ENCODE data around the gene TTBK1. TPM values are rescaled to one million over a fixed set of nuclear protein-coding genes. Genes with fewer than 3 reads are reported as not detected.

TTBK1 gene
- total and polyA plus RNA-seq, 10 donors, result 0.05 to 0.32 (median 0.09) TPM; not detected in 1

- H3K4me3 ChIP-seq, result peak within 1 kb of the TSS; percentile 12 to 68 (median 30)
- H3K27ac ChIP-seq, result peak within 1 kb of the TSS in 2 of 8 donors; percentile 40
- TF ChIP-seq POLR2A (IDR thresholded peaks at IDR 0.05), result no peak
- peak in 2 of 3 donors; percentile 39 to 56 for TF ChIP-seq POLR2AphosphoS5 (IDR thresholded peaks at IDR 0.05)
- TF ChIP-seq CTCF (IDR thresholded peaks at IDR 0.05 in 8 of 11, conservative IDR thresholded peaks at IDR 0.05 in 3 of 11), result peak in 9 of 11 experiments; percentile 18 to 58 (median 44)
- no peaks in the 10 kb centered on the region for H3K9me3 ChIP-seq
- intact Hi-C loops (cut with DNase I; ENCODE audit: low total_unique reads), result no loop called here
- peak; percentile 89 for DNase-seq
- peaks cover 0 to 59% (median 30%) of the 10 kb centered on the region in 6 donors for H3K4me1 ChIP-seq
- 1 to 9% (median 6%) methylated on average over 23 to 39 of the region's 39 CpGs for WGBS, 5 donors
- H3K36me3 ChIP-seq, result no peaks in the 10 kb centered on the region
- peaks cover 0 to 23% (median 0%) of the 10 kb centered on the region in 7 donors for H3K27me3 ChIP-seq (replicated peaks in 1 of 7)
Measured at GRCh38 chr6:43308101-43308989, 65.1 kb downstream of the TTBK1 start, which contains the start of gene CRIP3. CRIP3 (minus strand) TSS chr6:43308826; CDS start chr6:43308792, 34 bp downstream.

GRCh38 chr6:43308990-43309477, 65.8 kb downstream of the TTBK1 start:
- peak overlapping the region; percentile 12 to 68 (median 30) for H3K4me3 ChIP-seq
- H3K4me1 ChIP-seq, result peaks cover 0 to 66% (median 31%) of the 10 kb centered on the region in 6 donors
- H3K9me3 ChIP-seq, result no peaks in the 10 kb centered on the region
- peak overlapping the region in 2 of 8 donors; percentile 40 for H3K27ac ChIP-seq
- intact Hi-C loops (cut with DNase I; ENCODE audit: low total_unique reads), result no loop called here
- H3K36me3 ChIP-seq, result no peaks in the 10 kb centered on the region
- no peak for DNase-seq
- peaks cover 0 to 23% (median 0%) of the 10 kb centered on the region in 7 donors for H3K27me3 ChIP-seq (replicated peaks in 1 of 7)
- TF ChIP-seq POLR2AphosphoS5 (IDR thresholded peaks at IDR 0.05) (no peak), CTCF (IDR thresholded peaks at IDR 0.05 in 8 of 11, conservative IDR thresholded peaks at IDR 0.05 in 3 of 11) (no peak), POLR2A (IDR thresholded peaks at IDR 0.05) (no peak)
- WGBS, 5 donors, result 35 to 42% (median 41%) methylated on average over 9 of the region's 9 CpGs

GRCh38 chr6:43310134-43310533, 66.9 kb downstream of the TTBK1 start:
- Histone ChIP-seq H3K27me3 (replicated peaks in 1 of 7) (peaks cover 0 to 23% (median 0%) of the 10 kb centered on the region in 7 donors), H3K36me3 (no peaks in the 10 kb centered on the region), H3K4me1 (peaks cover 0 to 75% (median 31%) of the 10 kb centered on the region in 6 donors), H3K4me3 (no peak overlapping the region), H3K27ac (peak overlapping the region in 3 of 8 donors; percentile 32 to 79 (median 77)), H3K9me3 (no peaks in the 10 kb centered on the region)
- WGBS, 5 donors, result 97 to 100% (median 97%) methylated on average over 2 of the region's 2 CpGs
- DNase-seq, result no peak
- no peak for TF ChIP-seq POLR2A (IDR thresholded peaks at IDR 0.05)
- TF ChIP-seq POLR2AphosphoS5 (IDR thresholded peaks at IDR 0.05), result no peak
- no peak for TF ChIP-seq CTCF (IDR thresholded peaks at IDR 0.05 in 8 of 11, conservative IDR thresholded peaks at IDR 0.05 in 3 of 11)
- intact Hi-C loops (cut with DNase I; ENCODE audit: low total_unique reads), result no loop called here

- H3K36me3 ChIP-seq, result no peaks in the 10 kb centered on the region
- no peak for TF ChIP-seq POLR2AphosphoS5 (IDR thresholded peaks at IDR 0.05)
- TF ChIP-seq CTCF (IDR thresholded peaks at IDR 0.05 in 8 of 11, conservative IDR thresholded peaks at IDR 0.05 in 3 of 11), result no peak
- TF ChIP-seq POLR2A (IDR thresholded peaks at IDR 0.05), result no peak
- peaks cover 0 to 80% (median 31%) of the 10 kb centered on the region in 6 donors for H3K4me1 ChIP-seq
- intact Hi-C loops (cut with DNase I; ENCODE audit: low total_unique reads), result no loop called here
- DNase-seq, result no peak
- H3K27ac ChIP-seq, result peak overlapping the region in 4 of 8 donors; percentile 16 to 79 (median 54)
- no peaks in the 10 kb centered on the region for H3K9me3 ChIP-seq
- no peak overlapping the region for H3K4me3 ChIP-seq
- H3K27me3 ChIP-seq (replicated peaks in 1 of 7), result peaks cover 0 to 23% (median 0%) of the 10 kb centered on the region in 7 donors
Measured at GRCh38 chr6:43310624-43311023, 67.3 kb downstream of the TTBK1 start.
